NCI-H2029 treated with DMSO at 0.1 percent for 48 hours (cell line): ENCODE results near the gene YOD1.

Source experiments
- DNase-seq: peaks from one replicate; lab custom pipeline; 2025; lab: John Stamatoyannopoulos, UW

The YOD1 gene

GRCh38 chr1:207051191-207051943, at the start of gene YOD1:
Gene YOD1 (minus strand): TSS chr1:207051208. CDS start chr1:207051030, 178 bp downstream.
- peak; percentile 25 for DNase-seq

GRCh38 chr1:207097871-207098324, 46.9 kb upstream of the YOD1 start:
- DNase-seq = no peak

GRCh38 chr1:207093944-207094343, 42.9 kb upstream of the YOD1 start:
- no peak for DNase-seq

GRCh38 chr1:207091200-207091908, 40.3 kb upstream of the YOD1 start:
- DNase-seq = no peak

GRCh38 chr1:207089627-207090355, 38.8 kb upstream of the YOD1 start:
- DNase-seq = no peak

GRCh38 chr1:207088701-207089626, 38.0 kb upstream of the YOD1 start, which contains the start of gene C4BPB:
Gene C4BPB (plus strand): TSS chr1:207088860. CDS start chr1:207089532, 672 bp downstream.
- no peak for DNase-seq

GRCh38 chr1:207088161-207088560, 37.2 kb upstream of the YOD1 start:
- DNase-seq = no peak

GRCh38 chr1:207085887-207086286, 34.9 kb upstream of the YOD1 start:
- no peak for DNase-seq

GRCh38 chr1:207084701-207085180, 33.7 kb upstream of the YOD1 start:
- DNase-seq = peak; percentile 23

- DNase-seq = no peak
These were observed 33.2 kb upstream of the YOD1 start for GRCh38 chr1:207084232-207084631.

GRCh38 chr1:207081806-207082205, 30.8 kb upstream of the YOD1 start:
- DNase-seq = no peak

- DNase-seq = no peak
These were observed 30.1 kb upstream of the YOD1 start for GRCh38 chr1:207081088-207081487.

- no peak for DNase-seq
These were observed 28.8 kb upstream of the YOD1 start for GRCh38 chr1:207079706-207080241.

GRCh38 chr1:207078578-207079132, 27.6 kb upstream of the YOD1 start:
- no peak for DNase-seq

GRCh38 chr1:207077470-207078377, 26.7 kb upstream of the YOD1 start:
- peak; percentile 56 for DNase-seq

GRCh38 chr1:207077012-207077411, 26.0 kb upstream of the YOD1 start:
- DNase-seq = no peak

GRCh38 chr1:207076181-207076955, 25.4 kb upstream of the YOD1 start:
- DNase-seq = no peak

GRCh38 chr1:207073906-207074820, 23.2 kb upstream of the YOD1 start:
- no peak for DNase-seq
